ENCODE data around the gene WSCD2. TPM values are rescaled to one million over a fixed set of nuclear protein-coding genes. Genes with fewer than 3 reads are reported as not detected.

WSCD2 gene
- total and polyA plus RNA-seq, 2 of the 4 experiments (the other 2 are of a cell fraction) = not detected

DNA sequence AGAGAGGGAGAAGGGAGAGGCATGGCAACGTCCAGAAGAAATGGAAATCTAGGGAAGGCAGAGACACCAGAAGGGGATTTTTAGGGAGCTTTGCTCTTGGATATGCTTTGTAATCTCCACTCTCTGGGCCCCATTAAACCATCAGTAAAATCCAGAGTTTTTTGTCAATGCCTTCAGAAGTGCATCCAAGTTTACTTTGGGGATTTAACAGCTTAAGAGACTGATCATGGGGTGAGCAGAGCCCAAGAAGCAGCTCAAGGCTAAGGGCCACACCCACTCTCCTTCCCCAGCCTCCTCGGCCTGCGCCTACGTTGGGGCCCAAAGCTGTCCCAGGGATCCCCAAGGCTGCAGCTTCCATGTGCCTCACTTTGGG, 37.4 kb upstream of the WSCD2 start:
- TF ChIP-seq RAD21 (IDR thresholded peaks at IDR 0.05; ENCODE audit: low read length) (no peak), CEBPB (IDR thresholded peaks at IDR 0.05; ENCODE audit: low read depth, low read length) (no peak), SMC3 (IDR thresholded peaks at IDR 0.05; ENCODE audit: low read depth, low read length) (no peak), FOS (IDR thresholded peaks at IDR 0.05; ENCODE audit: low read depth, low read length) (no peak), RFX5 (IDR thresholded peaks at IDR 0.05; ENCODE audit: low read depth, low read length) (no peak)
- TF ChIP-seq, protein P1, sequence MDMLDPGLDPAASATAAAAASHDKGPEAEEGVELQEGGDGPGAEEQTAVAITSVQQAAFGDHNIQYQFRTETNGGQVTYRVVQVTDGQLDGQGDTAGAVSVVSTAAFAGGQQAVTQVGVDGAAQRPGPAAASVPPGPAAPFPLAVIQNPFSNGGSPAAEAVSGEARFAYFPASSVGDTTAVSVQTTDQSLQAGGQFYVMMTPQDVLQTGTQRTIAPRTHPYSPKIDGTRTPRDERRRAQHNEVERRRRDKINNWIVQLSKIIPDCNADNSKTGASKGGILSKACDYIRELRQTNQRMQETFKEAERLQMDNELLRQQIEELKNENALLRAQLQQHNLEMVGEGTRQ (IDR thresholded peaks at IDR 0.05; ENCODE audit: low read depth, low read length) = no peak
- WGBS, 2 experiments (ENCODE audit: extremely low coverage in 2 of 2, insufficient read length in 1 of 2) = no CpG with 5 or more reads among the region's 4 CpGs
- Histone ChIP-seq H4K20me1 (ENCODE audit: insufficient read depth, low read length) (no peaks in the 10 kb centered on the region), H3K4me3 (ENCODE audit: insufficient read depth, low read depth, low read length) (no peak overlapping the region), H3K14ac (replicated peaks; ENCODE audit: low read depth, low read length) (no peak overlapping the region), H3K23ac (ENCODE audit: low read depth, low read length) (no peak overlapping the region), H3K18ac (ENCODE audit: low read depth, low read length) (no peak overlapping the region), H3K4ac (ENCODE audit: low read depth, low read length) (no peak overlapping the region), H4K91ac (ENCODE audit: insufficient read depth, low read depth, low read length) (no peak overlapping the region), H2BK20ac (ENCODE audit: low read depth, low read length) (no peak overlapping the region), H4K8ac (ENCODE audit: low read depth in 2 of 2, low read length in 2 of 2) (no peak overlapping the region), H3K4me1 (ENCODE audit: control insufficient read depth, insufficient read depth, low read length) (no peaks in the 10 kb centered on the region), H3K9me1 (ENCODE audit: insufficient read depth, low read length) (no peaks in the 10 kb centered on the region), H3K27ac (ENCODE audit: insufficient read depth, low read length) (no peak overlapping the region), H4K5ac (ENCODE audit: low read depth, low read length) (no peak overlapping the region), H2AK9ac (replicated peaks; ENCODE audit: low read depth, low read length, poor library complexity) (no peak overlapping the region), H3K9me3 (ENCODE audit: control insufficient read depth, insufficient read depth, low read length) (no peaks in the 10 kb centered on the region), H2BK15ac (ENCODE audit: low read depth, low read length) (no peak overlapping the region), H3K9ac (ENCODE audit: low read depth, low read length) (no peak overlapping the region), H3K27me3 (ENCODE audit: control insufficient read depth, insufficient read depth, low read length) (no peaks in the 10 kb centered on the region), H2BK120ac (ENCODE audit: low read depth, low read length) (no peak overlapping the region), H3K79me1 (ENCODE audit: low read depth in 1 of 2, low read length in 2 of 2) (no peaks in the 10 kb centered on the region), H3K56ac (ENCODE audit: extremely low read depth, insufficient read depth, low read length) (no peak overlapping the region), H2AK5ac (ENCODE audit: low read depth, low read length) (no peak overlapping the region), H3K4me2 (ENCODE audit: low read depth, low read length) (no peak overlapping the region), H2AFZ (replicated peaks; ENCODE audit: low read length, poor library complexity) (no peak overlapping the region), H2BK5ac (ENCODE audit: low read depth, low read length, poor library complexity, severe bottlenecking) (no peak overlapping the region), H3K36me3 (ENCODE audit: control insufficient read depth, insufficient read depth, low read length) (no peaks in the 10 kb centered on the region)
- POLR2A ChIA-PET (ENCODE audit: unreplicated experiment) = no interaction called here
- BruUV-seq (replicated peaks) = no TSS peak
- intact Hi-C loops (cut with micrococcal nuclease) = no loop called here
- ATAC-seq (ENCODE audit: low read depth) (no peak), DNase-seq (no peak)
- CTCF ChIA-PET = no interaction called here
- in situ Hi-C loops (cut with MboI; ENCODE audit: low sequenced_read_pairs) = no loop called here
- dilution Hi-C loops (cut with HindIII; ENCODE audit: low sequenced_read_pairs, unreplicated experiment) = no loop called here

Data from IMR-90 (cell line).